ENCODE results near the gene MTUS2. TPM values are rescaled to one million over a fixed set of nuclear protein-coding genes. Genes with fewer than 3 reads are reported as not detected.

Gene MTUS2
- total and polyA plus RNA-seq, 8 donors, result 0.12 to 28.1 (median 3.5) TPM; not detected in 1

- intact Hi-C loops (cut with DNase I; ENCODE audit: low total_unique reads), result no loop called here
- WGBS, 5 donors, result 70 to 84% (median 75%) methylated on average over 15 of the region's 15 CpGs
- no peaks in the 10 kb centered on the region for H3K4me1 ChIP-seq
- no peak for DNase-seq
- TF ChIP-seq POLR2A (IDR thresholded peaks at IDR 0.05) (no peak), EP300 (IDR thresholded peaks at IDR 0.05) (no peak), POLR2AphosphoS5 (IDR thresholded peaks at IDR 0.05) (no peak), CTCF (IDR thresholded peaks at IDR 0.05) (no peak)
- no peak overlapping the region for H3K27ac ChIP-seq
- H3K4me3 ChIP-seq, result no peak overlapping the region
- H3K27me3 ChIP-seq, result no peaks in the 10 kb centered on the region
- no peaks in the 10 kb centered on the region for H3K36me3 ChIP-seq
- peaks cover 0 to 2% (median 0%) of the 10 kb centered on the region in 4 donors for H3K9me3 ChIP-seq
Measured at GRCh38 chr13:29270271-29270985, 450.3 kb downstream of the MTUS2 start.

GRCh38 chr13:29271606-29272005, 451.5 kb downstream of the MTUS2 start:
- H3K9me3 ChIP-seq, result peaks cover 0 to 10% (median 0%) of the 10 kb centered on the region in 4 donors
- intact Hi-C loops (cut with DNase I; ENCODE audit: low total_unique reads), result no loop called here
- no peak for TF ChIP-seq POLR2A (IDR thresholded peaks at IDR 0.05)
- H3K4me3 ChIP-seq, result no peak overlapping the region
- H3K4me1 ChIP-seq, result no peaks in the 10 kb centered on the region
- H3K27ac ChIP-seq, result no peak overlapping the region
- DNase-seq, result no peak
- no peaks in the 10 kb centered on the region for H3K27me3 ChIP-seq
- H3K36me3 ChIP-seq, result no peaks in the 10 kb centered on the region
- WGBS, 5 donors, result 30 to 52% (median 36%) methylated on average over 3 of the region's 3 CpGs

GRCh38 chr13:29279356-29280254, 459.5 kb downstream of the MTUS2 start:
- peaks cover 0 to 10% (median 0%) of the 10 kb centered on the region in 4 donors for H3K9me3 ChIP-seq
- no peak for DNase-seq
- no peaks in the 10 kb centered on the region for H3K27me3 ChIP-seq
- no peaks in the 10 kb centered on the region for H3K4me1 ChIP-seq
- TF ChIP-seq POLR2AphosphoS5 (IDR thresholded peaks at IDR 0.05), result no peak
- TF ChIP-seq EP300 (IDR thresholded peaks at IDR 0.05), result no peak
- TF ChIP-seq CTCF (IDR thresholded peaks at IDR 0.05), result no peak
- no peak for TF ChIP-seq POLR2A (IDR thresholded peaks at IDR 0.05)
- no peak overlapping the region for H3K4me3 ChIP-seq
- WGBS, 5 donors, result 48 to 70% (median 63%) methylated on average over 2 of the region's 2 CpGs
- intact Hi-C loops (cut with DNase I; ENCODE audit: low total_unique reads), result no loop called here
- H3K36me3 ChIP-seq, result no peaks in the 10 kb centered on the region
- no peak overlapping the region for H3K27ac ChIP-seq

- no peak overlapping the region for H3K27ac ChIP-seq
- TF ChIP-seq POLR2A (IDR thresholded peaks at IDR 0.05) (no peak), EP300 (IDR thresholded peaks at IDR 0.05) (no peak), CTCF (IDR thresholded peaks at IDR 0.05) (no peak)
- DNase-seq, result no peak
- H3K4me3 ChIP-seq, result no peak overlapping the region
- no peaks in the 10 kb centered on the region for H3K4me1 ChIP-seq
- intact Hi-C loops (cut with DNase I; ENCODE audit: low total_unique reads), result no loop called here
- H3K9me3 ChIP-seq, result no peaks in the 10 kb centered on the region
- peaks cover 0 to 6% (median 0%) of the 10 kb centered on the region in 3 donors for H3K27me3 ChIP-seq
- no peaks in the 10 kb centered on the region for H3K36me3 ChIP-seq
- 80 to 91% (median 85%) methylated on average over 5 of the region's 5 CpGs for WGBS, 5 donors
Measured at GRCh38 chr13:29281932-29282495, 461.9 kb downstream of the MTUS2 start.

All from stomach (tissue), 9 donors.